MCF 10A (cell line): Measurements from ENCODE around the gene TNIP2. TPM values are rescaled to one million over a fixed set of nuclear protein-coding genes. Genes with fewer than 3 reads are reported as not detected.

ENCODE experiments used
- Bru-seq: library from RNA; stranded (reverse); fragments of 400-500 nt; gene quantifications from one replicate; lab custom pipeline; 2021; lab: Mats Ljungman, UMichigan
- BruChase-seq, 2 experiments: library from RNA; stranded (reverse); fragments of 400-500 nt; gene quantifications; one replicate each; lab custom pipeline; 2021; lab: Mats Ljungman, UMichigan
- BruUV-seq: library from RNA; stranded (reverse); fragments of 400-500 nt; replicated peaks from 2 replicates; lab custom pipeline; 2021; lab: Mats Ljungman, UMichigan
- CTCF ChIA-PET: fragments of 300-600 bp; sonication (Branson Sonifier 250); formaldehyde crosslinking; extraction: SDS; loops from one replicate; lab custom pipeline; 2021; ENCODE audit warnings: antibody characterized with exemption, inconsistent platforms; lab: Yijun Ruan, JAX
- POLR2A ChIA-PET: fragments of 300-600, 350-650 bp; sonication (Branson Sonifier 250); formaldehyde crosslinking; extraction: SDS; loops from one replicate; lab custom pipeline; 2020; ENCODE audit warnings: antibody characterized with exemption, inconsistent platforms; lab: Yijun Ruan, JAX
- DNase-seq: peaks from one replicate; pipeline ENCODE4 v3.0.0-alpha.2; 2018; ENCODE audit not compliant: unreplicated experiment
- H3K27ac Mint-ChIP-seq: one replicate; pipeline ENCODE4 v1.8.0; 2022; ENCODE audit warnings: mild to moderate bottlenecking, low read depth, mixed read lengths; ENCODE audit not compliant: unreplicated experiment
- H3K27me3 Mint-ChIP-seq: one replicate; pipeline ENCODE4 v1.8.0; 2022; ENCODE audit warnings: mixed read lengths; ENCODE audit not compliant: insufficient read depth, unreplicated experiment
- H3K36me3 Mint-ChIP-seq: one replicate; pipeline ENCODE4 v1.8.0; 2022; ENCODE audit warnings: mild to moderate bottlenecking, moderate library complexity, mixed read lengths; ENCODE audit not compliant: insufficient read depth, unreplicated experiment
- H3K4me1 Mint-ChIP-seq: one replicate; pipeline ENCODE4 v1.8.0; 2022; ENCODE audit warnings: mixed read lengths; ENCODE audit not compliant: insufficient read depth, unreplicated experiment
- H3K4me3 Mint-ChIP-seq: one replicate; pipeline ENCODE4 v1.8.0; 2022; ENCODE audit warnings: mild to moderate bottlenecking, moderate library complexity, mixed read lengths; ENCODE audit not compliant: unreplicated experiment
- H3K9me3 Mint-ChIP-seq: one replicate; pipeline ENCODE4 v1.8.0; 2022; ENCODE audit warnings: mixed read lengths; ENCODE audit not compliant: unreplicated experiment
- CTCF ChIP-seq: fragments of 200-600 bp; IDR thresholded peaks from one replicate; pipeline ENCODE4 v1.8.0; 2022; ENCODE audit warnings: antibody characterized with exemption, mild to moderate bottlenecking; ENCODE audit not compliant: unreplicated experiment
- intact Hi-C: fragments of 100-400 bp; cut with micrococcal nuclease; formaldehyde crosslinking; loops from 2 replicates; pipeline ENCODE4 v1.14.1; 2022
- long read RNA-seq: library from polyadenylated mRNA; stranded (forward); transcript quantifications from one replicate; pipeline ENCODE4 v2.0.0, GENCODE V29; 2022
- total RNA-seq: library from RNA; stranded (reverse); gene quantifications from 2 replicates; pipeline ENCODE4 v1.2.3, GENCODE V29; 2022

TNIP2 gene
- total RNA-seq (40.5 and 46.1 TPM in 2 replicates), Bru-seq, nascent RNA (percentile 56 among the genes with signal in this experiment), BruChase-seq, experiment 1, labeled RNA remaining after a 6-hour chase (percentile 66 among the genes with signal in this experiment), BruChase-seq, experiment 2, labeled RNA remaining after a 2-hour chase (percentile 58 among the genes with signal in this experiment)
- long read RNA-seq, transcript TNIP2-201 (6 exons, 1,974 nt), result major isoform, 95 of 120 reads
- long read RNA-seq, transcript TNIP2-203 (5 exons, 1,653 nt), result minor isoform, 6 of 120 reads
- long read RNA-seq, partial matches to known transcripts, result 6 of 120 reads
- long read RNA-seq, other reads (novel, unspliced or antisense), result 13 of 120 reads

GRCh38 chr4:2755821-2756690 lies at the start of gene TNIP2:
Gene TNIP2 (minus strand): TSS chr4:2756336. CDS start chr4:2756289, 47 bp downstream.
- Mint-ChIP-seq H3K27ac (peak within 1 kb of the TSS; percentile 22), H3K4me1 (peaks cover 22% of the 10 kb centered on the region), H3K4me3 (peak within 1 kb of the TSS; percentile 68), H3K27me3 (no peaks in the 10 kb centered on the region), H3K36me3 (peaks cover 9% of the 10 kb centered on the region), H3K9me3 (no peaks in the 10 kb centered on the region)
- POLR2A ChIA-PET, result interaction anchor here (0.7 to 2.0 kb wide), 8 partner anchors 10 to 181 kb away, joined by 3 to 17 read pairs (median 4); no protein-coding TSS in a partner anchor
- intact Hi-C loops, result loop anchor here (2.0 kb wide), 1 partner anchor 181 kb away; no protein-coding TSS in a partner anchor
- CTCF ChIA-PET, result interaction anchor here (0.6 kb wide), 2 partner anchors 84 to 228 kb away, joined by 3 read pairs; no protein-coding TSS in a partner anchor
- no peak for TF ChIP-seq CTCF
- BruUV-seq, result no TSS peak
- DNase-seq, result peak; percentile 80

GRCh38 chr4:2804973-2805501 lies 48.9 kb upstream of the TNIP2 start:
- H3K27ac Mint-ChIP-seq, result peak overlapping the region; percentile 89
- intact Hi-C loops, result no loop called here

GRCh38 chr4:2804449-2804972 lies 48.4 kb upstream of the TNIP2 start:
- intact Hi-C loops, result no loop called here
- TF ChIP-seq CTCF, result no peak
- no TSS peak for BruUV-seq

More at GRCh38 chr4:2804973-2805501, 48.9 kb upstream of the TNIP2 start:
- Mint-ChIP-seq H3K27me3 (no peaks in the 10 kb centered on the region), H3K4me3 (peak overlapping the region; percentile 58), H3K4me1 (peaks cover 42% of the 10 kb centered on the region), H3K9me3 (no peaks in the 10 kb centered on the region), H3K36me3 (no peaks in the 10 kb centered on the region)
- POLR2A ChIA-PET, result interaction anchor here (0.6 to 1.7 kb wide), 3 partner anchors 10 to 14 kb away, joined by 3 to 7 read pairs (median 7); no protein-coding TSS in a partner anchor
- no peak for TF ChIP-seq CTCF
- DNase-seq, result no peak
- no TSS peak for BruUV-seq
- CTCF ChIA-PET, result no interaction called here

More at GRCh38 chr4:2804449-2804972, 48.4 kb upstream of the TNIP2 start:
- CTCF ChIA-PET, result no interaction called here
- Mint-ChIP-seq H3K36me3 (no peaks in the 10 kb centered on the region), H3K4me1 (peaks cover 42% of the 10 kb centered on the region), H3K9me3 (no peaks in the 10 kb centered on the region), H3K27me3 (no peaks in the 10 kb centered on the region), H3K4me3 (no peak overlapping the region), H3K27ac (peak overlapping the region; percentile 42)
- DNase-seq, result no peak
- POLR2A ChIA-PET, result interaction anchor here (1.7 kb wide), 1 partner anchor 9 kb away, joined by 7 read pairs; no protein-coding TSS in a partner anchor
